OCI-LY1 (cell line): Measurements from ENCODE around the gene LMF2.

Source experiments
- H2AFZ ChIP-seq: fragments of 200-600 bp; sonication (generic), shearing (Covaris generic); 2 replicates; pipeline ENCODE4 v1.6.0; 2014; ENCODE audit warnings: antibody characterized with exemption, mild to moderate bottlenecking, low read length
- H3F3A ChIP-seq: fragments of 200-600 bp; sonication (generic), shearing (Covaris generic); 2 replicates; pipeline ENCODE4 v1.6.0; 2014; ENCODE audit warnings: mild to moderate bottlenecking, antibody characterized with exemption, low read length, moderate library complexity; ENCODE audit not compliant: insufficient read depth
- H3K27ac ChIP-seq: fragments of 200-600 bp; sonication (generic); 2 replicates; pipeline ENCODE4 v1.5.1; 2014; ENCODE audit warnings: low read length, mixed run types, mild to moderate bottlenecking, low read depth; ENCODE audit not compliant: poor library complexity, severe bottlenecking
- H3K27me3 ChIP-seq: fragments of 200-600 bp; sonication (generic); 2 replicates; pipeline ENCODE4 v1.6.0; 2014; ENCODE audit warnings: antibody characterized with exemption, mild to moderate bottlenecking, low read length, moderate library complexity; ENCODE audit not compliant: insufficient read depth
- H3K36me3 ChIP-seq: fragments of 200-600 bp; sonication (generic); 2 replicates; pipeline ENCODE4 v1.6.1; 2014; ENCODE audit warnings: mild to moderate bottlenecking, antibody characterized with exemption, low read length, moderate library complexity, mixed read lengths; ENCODE audit not compliant: insufficient read depth
- H3K4me1 ChIP-seq: fragments of 200-600 bp; sonication (generic); 2 replicates; pipeline ENCODE4 v1.5.1; 2014; ENCODE audit warnings: mild to moderate bottlenecking, low read length, moderate library complexity; ENCODE audit not compliant: insufficient read depth, severe bottlenecking
- H3K4me2 ChIP-seq: fragments of 200-600 bp; sonication (generic), shearing (Covaris generic); 2 replicates; pipeline ENCODE4 v1.6.1; 2014; ENCODE audit warnings: low read length
- H3K4me3 ChIP-seq: fragments of 200-600 bp; sonication (generic); 2 replicates; pipeline ENCODE4 v1.5.1; 2014; ENCODE audit warnings: low read length, low read depth, mild to moderate bottlenecking, mixed read lengths; ENCODE audit not compliant: poor library complexity, severe bottlenecking
- H3K79me2 ChIP-seq: fragments of 200-600 bp; shearing (Covaris generic); 2 replicates; pipeline ENCODE4 v1.6.1; 2016; ENCODE audit warnings: mixed run types, low read length, mixed read lengths; ENCODE audit not compliant: insufficient read depth
- H3K9ac ChIP-seq: fragments of 200-600 bp; sonication (generic), shearing (Covaris generic); 2 replicates; pipeline ENCODE4 v1.6.1; 2014; ENCODE audit warnings: mild to moderate bottlenecking, low read length, mixed read lengths
- H3K9me2 ChIP-seq: fragments of 200-600 bp; sonication (generic), shearing (Covaris generic); 2 replicates; pipeline ENCODE4 v1.6.1; 2014; ENCODE audit warnings: low read depth, mild to moderate bottlenecking, low read length, mixed read lengths
- H3K9me3 ChIP-seq: fragments of 200-600 bp; shearing (Covaris generic); 2 replicates; pipeline ENCODE4 v1.6.1; 2014; ENCODE audit warnings: low read length, mixed read lengths
- H4K20me1 ChIP-seq: fragments of 200-600 bp; sonication (generic), shearing (Covaris generic); 2 replicates; pipeline ENCODE4 v1.6.0; 2016; ENCODE audit warnings: mild to moderate bottlenecking, low read length; ENCODE audit not compliant: insufficient read depth
- EZH2 ChIP-seq: fragments of 200-600 bp; sonication (generic), shearing (Covaris generic); IDR thresholded peaks from 2 replicates; pipeline ENCODE4 v1.8.0; 2017; ENCODE audit warnings: borderline replicate concordance, mixed run types, mild to moderate bottlenecking, antibody characterized with exemption, low read length, moderate library complexity, mixed read lengths
- TF ChIP-seq, protein P1 (sequence below): fragments of 200-600 bp; sonication (generic), shearing (Covaris generic); IDR thresholded peaks from 2 replicates; pipeline ENCODE4 v1.5.1; 2017; ENCODE audit warnings: mild to moderate bottlenecking, antibody characterized with exemption, low read length, moderate library complexity, mixed read lengths

LMF2 gene

DNA sequence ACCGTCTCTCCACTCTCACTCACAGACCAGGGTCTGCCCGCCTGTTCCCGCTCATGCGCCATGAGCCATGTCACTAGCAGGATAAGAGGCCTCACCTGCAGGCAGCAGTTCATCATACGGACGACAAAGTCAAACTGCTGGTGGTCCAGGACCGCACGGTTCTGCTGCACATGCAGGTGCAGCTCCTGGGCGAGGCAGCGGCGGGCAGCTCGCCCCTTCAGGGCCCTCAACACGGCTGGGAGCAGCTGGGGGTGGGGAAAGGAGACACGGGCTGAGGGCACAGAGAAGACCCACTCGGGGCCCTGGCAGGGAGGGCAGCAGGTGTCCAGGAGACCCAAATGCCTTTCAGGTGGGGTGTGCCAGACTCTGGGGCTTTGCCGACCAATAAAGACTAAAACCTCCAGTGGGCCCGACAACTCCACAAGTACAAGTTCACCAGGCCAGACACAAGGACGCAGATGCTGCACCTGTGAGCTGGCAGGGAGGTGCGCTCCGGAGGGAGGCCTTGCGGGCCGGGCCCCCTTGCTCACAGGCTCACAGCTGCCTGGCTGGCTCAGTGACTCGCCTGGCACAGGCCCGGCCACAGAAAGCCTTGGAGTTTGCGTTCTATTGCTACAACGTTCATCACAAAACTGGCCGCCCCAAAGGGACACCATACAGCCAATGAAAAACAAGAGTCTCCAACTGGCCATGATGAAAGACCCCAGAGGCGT lies 44.2 kb downstream of the LMF2 start:
- Histone ChIP-seq H3K9me3 (no peaks in the 10 kb centered on the region), H3F3A (no peaks in the 10 kb centered on the region), H3K27ac (no peak overlapping the region), H3K79me2 (no peaks in the 10 kb centered on the region), H3K9me2 (no peaks in the 10 kb centered on the region), H3K9ac (no peak overlapping the region), H3K4me1 (peaks cover 14% of the 10 kb centered on the region), H2AFZ (no peak overlapping the region), H3K4me3 (no peak overlapping the region), H3K36me3 (peaks cover 89% of the 10 kb centered on the region), H3K27me3 (no peaks in the 10 kb centered on the region), H3K4me2 (no peak overlapping the region), H4K20me1 (no peaks in the 10 kb centered on the region)
- TF ChIP-seq, protein P1, sequence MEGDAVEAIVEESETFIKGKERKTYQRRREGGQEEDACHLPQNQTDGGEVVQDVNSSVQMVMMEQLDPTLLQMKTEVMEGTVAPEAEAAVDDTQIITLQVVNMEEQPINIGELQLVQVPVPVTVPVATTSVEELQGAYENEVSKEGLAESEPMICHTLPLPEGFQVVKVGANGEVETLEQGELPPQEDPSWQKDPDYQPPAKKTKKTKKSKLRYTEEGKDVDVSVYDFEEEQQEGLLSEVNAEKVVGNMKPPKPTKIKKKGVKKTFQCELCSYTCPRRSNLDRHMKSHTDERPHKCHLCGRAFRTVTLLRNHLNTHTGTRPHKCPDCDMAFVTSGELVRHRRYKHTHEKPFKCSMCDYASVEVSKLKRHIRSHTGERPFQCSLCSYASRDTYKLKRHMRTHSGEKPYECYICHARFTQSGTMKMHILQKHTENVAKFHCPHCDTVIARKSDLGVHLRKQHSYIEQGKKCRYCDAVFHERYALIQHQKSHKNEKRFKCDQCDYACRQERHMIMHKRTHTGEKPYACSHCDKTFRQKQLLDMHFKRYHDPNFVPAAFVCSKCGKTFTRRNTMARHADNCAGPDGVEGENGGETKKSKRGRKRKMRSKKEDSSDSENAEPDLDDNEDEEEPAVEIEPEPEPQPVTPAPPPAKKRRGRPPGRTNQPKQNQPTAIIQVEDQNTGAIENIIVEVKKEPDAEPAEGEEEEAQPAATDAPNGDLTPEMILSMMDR: no peak
- TF ChIP-seq EZH2: no peak

DNA sequence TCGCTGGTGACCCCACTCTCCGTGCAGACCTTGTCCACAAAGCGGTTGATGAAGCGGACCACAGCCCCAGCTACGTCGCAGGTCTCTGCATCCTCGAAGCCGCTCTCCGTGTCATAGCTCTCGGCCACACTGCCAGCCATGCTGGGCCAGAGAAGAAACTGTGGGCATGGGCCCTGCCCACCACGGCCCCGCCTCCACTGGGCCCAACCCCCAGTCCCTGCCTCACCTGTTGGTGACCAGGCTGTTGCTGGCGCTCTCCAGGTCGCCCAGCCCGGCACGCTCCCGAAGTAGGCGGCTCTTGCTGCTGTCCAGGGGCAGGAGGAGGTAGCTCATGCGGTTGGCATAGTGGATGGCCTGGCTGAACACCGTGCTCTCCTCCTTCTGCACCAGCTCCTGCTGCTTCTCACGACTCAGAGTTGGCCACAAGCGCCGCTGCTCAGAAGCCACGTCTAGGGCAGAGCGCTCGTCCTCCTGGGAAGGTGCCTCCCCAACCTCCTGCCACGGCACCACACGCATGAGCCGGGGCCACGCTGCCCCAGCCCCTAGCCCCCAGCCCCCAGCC lies 45.4 kb downstream of the LMF2 start:
- H3K36me3 ChIP-seq: peaks cover 96% of the 10 kb centered on the region
- H3K27me3 ChIP-seq: no peaks in the 10 kb centered on the region
- H4K20me1 ChIP-seq: no peaks in the 10 kb centered on the region
- no peak overlapping the region for H3K9ac ChIP-seq
- H3K9me2 ChIP-seq: no peaks in the 10 kb centered on the region
- H3K79me2 ChIP-seq: no peaks in the 10 kb centered on the region
- no peaks in the 10 kb centered on the region for H3K9me3 ChIP-seq
- H2AFZ ChIP-seq: no peak overlapping the region
- TF ChIP-seq, protein P1: no peak
- TF ChIP-seq EZH2: no peak
- H3F3A ChIP-seq: no peaks in the 10 kb centered on the region
- no peak overlapping the region for H3K4me2 ChIP-seq
- no peak overlapping the region for H3K4me3 ChIP-seq
- H3K4me1 ChIP-seq: peaks cover 2% of the 10 kb centered on the region
- no peak overlapping the region for H3K27ac ChIP-seq

DNA sequence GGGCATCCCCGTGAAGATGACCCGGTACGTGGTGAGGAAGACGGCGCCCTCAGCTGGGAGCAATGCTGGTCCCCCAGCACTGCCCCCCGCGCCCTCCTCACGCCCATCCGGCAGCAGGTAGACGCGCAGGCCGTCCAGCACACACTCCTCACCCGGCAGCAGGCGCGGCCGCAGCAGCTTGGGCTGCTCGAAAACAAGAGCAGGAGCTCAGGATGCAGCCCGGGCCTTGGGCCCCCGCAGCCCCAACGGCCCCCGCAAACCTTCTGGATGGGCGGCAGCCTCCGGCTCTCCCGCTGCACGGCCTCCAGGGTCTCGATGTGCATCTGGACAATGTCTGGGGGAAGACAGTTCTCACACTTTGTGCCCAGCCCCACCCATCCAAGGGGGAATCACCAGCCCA lies 46.0 kb downstream of the LMF2 start:
- Histone ChIP-seq H3K27ac (no peak overlapping the region), H3F3A (no peaks in the 10 kb centered on the region), H3K9me3 (no peaks in the 10 kb centered on the region), H3K4me1 (no peaks in the 10 kb centered on the region), H3K36me3 (peaks cover 96% of the 10 kb centered on the region), H3K9me2 (no peaks in the 10 kb centered on the region), H3K79me2 (no peaks in the 10 kb centered on the region), H3K27me3 (no peaks in the 10 kb centered on the region), H2AFZ (no peak overlapping the region), H4K20me1 (no peaks in the 10 kb centered on the region), H3K9ac (no peak overlapping the region), H3K4me3 (no peak overlapping the region), H3K4me2 (no peak overlapping the region)
- TF ChIP-seq, protein P1: no peak
- TF ChIP-seq EZH2: no peak
